DND-41 (cell line): ENCODE data around the gene RGS3.

Experiments used
- ATAC-seq: fragments of 200-7000 bp; cut with Tn5 transposase; 3 replicates; pipeline ENCODE4 v1.9.1; 2021; ENCODE audit warnings: low read depth; ENCODE audit not compliant: insufficient read depth
- DNase-seq: peaks from one replicate; pipeline ENCODE4 v3.0.0-alpha.2; 2020
- H2AFZ ChIP-seq: 2 replicates; pipeline ENCODE4 v1.6.0; 2012; ENCODE audit warnings: low read depth, low read length
- H3K27ac ChIP-seq: 2 replicates; pipeline ENCODE4 v1.5.1; 2012; ENCODE audit warnings: low read length, inconsistent platforms
- H3K27me3 ChIP-seq: fragments of 200-600 bp; sonication (generic); 2 replicates; pipeline ENCODE4 v1.6.0; 2012; ENCODE audit warnings: low read length, mild to moderate bottlenecking, inconsistent platforms; ENCODE audit not compliant: insufficient read depth, poor library complexity
- H3K36me3 ChIP-seq: 2 replicates; pipeline ENCODE4 v1.5.1; 2012; ENCODE audit warnings: low read length, inconsistent platforms; ENCODE audit not compliant: insufficient read depth
- H3K4me1 ChIP-seq: 2 replicates; pipeline ENCODE4 v1.5.1; 2012; ENCODE audit warnings: mild to moderate bottlenecking, low read length; ENCODE audit not compliant: insufficient read depth
- H3K4me2 ChIP-seq: 2 replicates; pipeline ENCODE4 v1.6.0; 2012; ENCODE audit warnings: mild to moderate bottlenecking, moderate library complexity, low read length, inconsistent platforms; ENCODE audit not compliant: insufficient read depth
- H3K4me3 ChIP-seq, 2 experiments: fragments of 200-600 bp in 1 of 2; shearing (Covaris generic) in 1 of 2; 2 replicates each; pipeline ENCODE4 v1.5.1; 2012 to 2016; ENCODE audit warnings: inconsistent platforms in 2 of 2, low read length in 2 of 2, mild to moderate bottlenecking in 2 of 2, low read depth in 1 of 2, moderate library complexity in 1 of 2
- H3K79me2 ChIP-seq: 2 replicates; pipeline ENCODE4 v1.6.0; 2012; ENCODE audit warnings: low read length, inconsistent platforms; ENCODE audit not compliant: insufficient read depth
- H3K9ac ChIP-seq: 2 replicates; pipeline ENCODE4 v1.6.0; 2012; ENCODE audit warnings: low read depth, mild to moderate bottlenecking, inconsistent platforms, low read length, moderate library complexity
- H3K9me3 ChIP-seq: 2 replicates; pipeline ENCODE4 v1.5.1; 2012; ENCODE audit warnings: low read length, moderate library complexity, mild to moderate bottlenecking, inconsistent platforms; ENCODE audit not compliant: insufficient read depth, severe bottlenecking
- H4K20me1 ChIP-seq: 2 replicates; pipeline ENCODE4 v1.6.0; 2012; ENCODE audit warnings: low read length; ENCODE audit not compliant: insufficient read depth
- CTCF ChIP-seq: IDR thresholded peaks from 2 replicates; pipeline ENCODE4 v1.5.1; 2012; ENCODE audit warnings: borderline replicate concordance, low read length, moderate library complexity, mild to moderate bottlenecking; ENCODE audit not compliant: poor library complexity, severe bottlenecking; ENCODE audit errors: extremely low read depth
- EZH2 ChIP-seq: IDR thresholded peaks from 3 replicates; pipeline ENCODE4 v1.6.1; 2012; ENCODE audit warnings: borderline replicate concordance, low read depth, mild to moderate bottlenecking, moderate library complexity, low read length, inconsistent platforms; ENCODE audit not compliant: severe bottlenecking

The RGS3 gene

GRCh38 chr9:113444736-113445135 lies 18.8 kb upstream of the RGS3 start:
- no peaks in the 10 kb centered on the region for H3K9me3 ChIP-seq
- no peaks in the 10 kb centered on the region for H3K27me3 ChIP-seq
- no peaks in the 10 kb centered on the region for H3K4me1 ChIP-seq
- no peak overlapping the region for H3K4me3 ChIP-seq
- no peaks in the 10 kb centered on the region for H3K36me3 ChIP-seq
- no peak overlapping the region for H3K27ac ChIP-seq
- ATAC-seq (no peak), DNase-seq (no peak)
- H3K4me2 ChIP-seq: no peak overlapping the region
- no peak for TF ChIP-seq CTCF
- TF ChIP-seq EZH2: no peak
- no peak overlapping the region for H2AFZ ChIP-seq
- H3K79me2 ChIP-seq: no peaks in the 10 kb centered on the region
- H4K20me1 ChIP-seq: no peaks in the 10 kb centered on the region
- H3K9ac ChIP-seq: no peak overlapping the region

- H3K9ac ChIP-seq: no peak overlapping the region
- ATAC-seq (peak; percentile 64), DNase-seq (no peak)
- H3K27ac ChIP-seq: no peak overlapping the region
- no peaks in the 10 kb centered on the region for H4K20me1 ChIP-seq
- no peaks in the 10 kb centered on the region for H3K79me2 ChIP-seq
- H3K4me2 ChIP-seq: no peak overlapping the region
- H3K9me3 ChIP-seq: no peaks in the 10 kb centered on the region
- H2AFZ ChIP-seq: no peak overlapping the region
- H3K36me3 ChIP-seq: no peaks in the 10 kb centered on the region
- no peaks in the 10 kb centered on the region for H3K4me1 ChIP-seq
- H3K4me3 ChIP-seq: no peak overlapping the region
- H3K27me3 ChIP-seq: no peaks in the 10 kb centered on the region
- TF ChIP-seq EZH2: no peak
- TF ChIP-seq CTCF: peak; percentile 71
Observed at GRCh38 chr9:113446323-113446740, 17.2 kb upstream of the RGS3 start.

- Histone ChIP-seq H4K20me1 (no peaks in the 10 kb centered on the region), H3K79me2 (no peaks in the 10 kb centered on the region), H3K4me3 (no peak overlapping the region), H3K4me2 (no peak overlapping the region), H3K4me1 (no peaks in the 10 kb centered on the region), H3K9me3 (no peaks in the 10 kb centered on the region), H3K36me3 (no peaks in the 10 kb centered on the region), H3K27me3 (no peaks in the 10 kb centered on the region), H3K27ac (no peak overlapping the region), H2AFZ (no peak overlapping the region), H3K9ac (no peak overlapping the region)
- no peak for TF ChIP-seq EZH2
- TF ChIP-seq CTCF: no peak
- DNase-seq (no peak), ATAC-seq (no peak)
Observed at GRCh38 chr9:113449376-113449775, 14.2 kb upstream of the RGS3 start.

GRCh38 chr9:113452113-113452605 lies 11.4 kb upstream of the RGS3 start:
- no peak for DNase-seq
- no peak for TF ChIP-seq EZH2
- TF ChIP-seq CTCF: no peak
- H3K4me1 ChIP-seq: 0 out of 2 replicates have a peak, but pooled peaks cover 3% of the 10 kb centered on the region
- H3K9me3 ChIP-seq: no peaks in the 10 kb centered on the region
- no peak overlapping the region for H2AFZ ChIP-seq
- H4K20me1 ChIP-seq: no peaks in the 10 kb centered on the region
- H3K79me2 ChIP-seq: no peaks in the 10 kb centered on the region
- H3K27ac ChIP-seq: no peak overlapping the region
- H3K4me2 ChIP-seq: no peak overlapping the region
- ATAC-seq: no peak
- H3K4me3 ChIP-seq: no peak overlapping the region
- H3K9ac ChIP-seq: no peak overlapping the region
- no peaks in the 10 kb centered on the region for H3K36me3 ChIP-seq
- H3K27me3 ChIP-seq: no peaks in the 10 kb centered on the region
